Transverse colon (tissue), 4 donors: Measurements from ENCODE around the gene NRP1.

Experiments
- CTCF ChIP-seq, 5 experiments: fragments of 200-600 bp in 3 of 5; fragments of 450-650 bp in 2 of 5; sonication (generic) in 3 of 5; IDR thresholded peaks; 1 replicate in 2 of 5; 2 replicates in 3 of 5; pipeline ENCODE4 v1.5.1; 2016 to 2017; ENCODE audit warnings: antibody characterized with exemption in 5 of 5, inconsistent platforms in 3 of 5, mild to moderate bottlenecking in 2 of 5, moderate library complexity in 1 of 5
- POLR2AphosphoS5 ChIP-seq, 3 donors: sonication (generic); formaldehyde crosslinking; IDR thresholded peaks; one replicate each; pipeline ENCODE4 v1.6.1; 2016; ENCODE audit warnings: antibody characterized with exemption in 3 of 3

- TF ChIP-seq CTCF (IDR thresholded peaks at IDR 0.05) = no peak
- TF ChIP-seq POLR2AphosphoS5 (IDR thresholded peaks at IDR 0.05) = no peak
Observed at GRCh38 chr10:33199731-33200232, 134.7 kb downstream of the NRP1 start.
